Mesenchymal stem cell (in vitro differentiated cells and primary cell): ENCODE measurements around the gene TRIP11.

Experiments used
- DNase-seq: peaks from one replicate; pipeline ENCODE4 v3.0.0-alpha.2; 2013
- H2AFZ ChIP-seq: one replicate; pipeline ENCODE4 v1.6.1; 2013; ENCODE audit warnings: low read depth, mild to moderate bottlenecking, control low read depth, inconsistent platforms, low read length, moderate library complexity
- H2AK5ac ChIP-seq: 2 replicates; pipeline ENCODE4 v1.6.1; 2013; ENCODE audit warnings: low read length, moderate library complexity, mild to moderate bottlenecking, inconsistent platforms; ENCODE audit not compliant: severe bottlenecking
- H2BK120ac ChIP-seq: one replicate; pipeline ENCODE4 v1.6.1; 2013; ENCODE audit warnings: low read depth, mild to moderate bottlenecking, inconsistent platforms, low read length, moderate library complexity
- H2BK12ac ChIP-seq, 2 experiments: one replicate each; pipeline ENCODE4 v1.6.1; 2013; ENCODE audit warnings: inconsistent platforms in 2 of 2, low read length in 2 of 2, mild to moderate bottlenecking in 2 of 2, moderate library complexity in 2 of 2, control low read depth in 1 of 2
- H2BK15ac ChIP-seq: one replicate; pipeline ENCODE4 v1.6.1; 2013; ENCODE audit warnings: mild to moderate bottlenecking, low read depth, inconsistent platforms; ENCODE audit not compliant: poor library complexity, severe bottlenecking
- H2BK5ac ChIP-seq: 2 replicates; pipeline ENCODE4 v1.6.1; 2013; ENCODE audit warnings: low read depth, mild to moderate bottlenecking, low read length, control low read depth, inconsistent platforms; ENCODE audit not compliant: poor library complexity, severe bottlenecking
- H3K14ac ChIP-seq, 2 experiments: one replicate each; pipeline ENCODE4 v1.6.1; 2013; ENCODE audit warnings: inconsistent platforms in 2 of 2, low read length in 2 of 2, control low read depth in 1 of 2, mild to moderate bottlenecking in 1 of 2, moderate library complexity in 1 of 2
- H3K18ac ChIP-seq, 2 experiments: one replicate each; pipeline ENCODE4 v1.6.1; 2013; ENCODE audit warnings: inconsistent platforms in 2 of 2, low read length in 2 of 2, control low read depth in 1 of 2, low read depth in 1 of 2, mild to moderate bottlenecking in 1 of 2
- H3K23ac ChIP-seq, 2 experiments: one replicate each; pipeline ENCODE4 v1.6.1; 2013; ENCODE audit warnings: inconsistent platforms in 2 of 2, low read length in 2 of 2, mild to moderate bottlenecking in 2 of 2, moderate library complexity in 2 of 2, control low read depth in 1 of 2
- H3K27ac ChIP-seq: 2 replicates; pipeline ENCODE4 v1.5.1; 2013; ENCODE audit warnings: mild to moderate bottlenecking, moderate library complexity, low read length, control low read depth, inconsistent platforms; ENCODE audit not compliant: poor library complexity, severe bottlenecking
- H3K27me3 ChIP-seq, 2 experiments: 2 replicates each; pipeline versions ENCODE4 v1.6.1 to v1.7.0; 2013; ENCODE audit warnings: low read length in 2 of 2, mild to moderate bottlenecking in 2 of 2, moderate library complexity in 2 of 2, control low read depth in 1 of 2, inconsistent platforms in 1 of 2; ENCODE audit not compliant: control insufficient read depth in 1 of 2, insufficient read depth in 1 of 2
- H3K36me3 ChIP-seq, 2 experiments: 2 replicates each; pipeline versions ENCODE4 v1.6.1 to v1.7.0; 2013; ENCODE audit warnings: low read length in 2 of 2, control low read depth in 1 of 2, inconsistent platforms in 1 of 2, low read depth in 1 of 2, mild to moderate bottlenecking in 1 of 2; ENCODE audit not compliant: insufficient read depth in 2 of 2, control insufficient read depth in 1 of 2
- H3K4ac ChIP-seq, 2 experiments: one replicate each; pipeline ENCODE4 v1.6.1; 2013; ENCODE audit warnings: inconsistent platforms in 2 of 2, low read length in 2 of 2, mild to moderate bottlenecking in 2 of 2, moderate library complexity in 2 of 2, control low read depth in 1 of 2, low read depth in 1 of 2
- H3K4me1 ChIP-seq: 2 replicates; pipeline ENCODE4 v1.6.1; 2013; ENCODE audit warnings: low read depth, low read length, control low read depth; ENCODE audit not compliant: control insufficient read depth, insufficient read depth
- H3K4me2 ChIP-seq: 2 replicates; pipeline ENCODE4 v1.6.1; 2013; ENCODE audit warnings: low read length, mild to moderate bottlenecking, inconsistent platforms; ENCODE audit not compliant: poor library complexity, severe bottlenecking
- H3K4me3 ChIP-seq, 2 experiments: 2 replicates each; pipeline versions ENCODE4 v1.5.1 to v1.7.0; 2013; ENCODE audit warnings: low read length in 2 of 2, mild to moderate bottlenecking in 2 of 2, control low read depth in 1 of 2, low read depth in 1 of 2; ENCODE audit not compliant: insufficient read depth in 1 of 2
- H3K79me1 ChIP-seq: replicated peaks from 2 replicates; pipeline ENCODE4 v1.6.1; 2013; ENCODE audit warnings: mild to moderate bottlenecking, control low read depth, low read length, inconsistent platforms; ENCODE audit not compliant: poor library complexity, severe bottlenecking
- H3K9ac ChIP-seq: 2 replicates; pipeline ENCODE4 v1.7.0; 2013; ENCODE audit warnings: mild to moderate bottlenecking, low read length, moderate library complexity
- H3K9me3 ChIP-seq: 2 replicates; pipeline ENCODE4 v1.7.0; 2013; ENCODE audit warnings: mild to moderate bottlenecking, low read length; ENCODE audit not compliant: control insufficient read depth
- H4K8ac ChIP-seq: one replicate; pipeline ENCODE4 v1.6.1; 2013; ENCODE audit warnings: inconsistent platforms, mild to moderate bottlenecking, low read length, moderate library complexity
- H4K91ac ChIP-seq: one replicate; pipeline ENCODE4 v1.6.1; 2013; ENCODE audit warnings: mild to moderate bottlenecking, low read length, inconsistent platforms
- WGBS: methylation state at CpG from one replicate; pipeline ENCODE4 v1.1.7; 2013; ENCODE audit warnings: mixed read lengths; 5-methylcytosine and 5-hydroxymethylcytosine counted together

The TRIP11 gene

GRCh38 chr14:91957876-91958313, 82.0 kb downstream of the TRIP11 start:
- H4K91ac ChIP-seq = no peak overlapping the region
- no peak overlapping the region for H2BK12ac ChIP-seq
- H3K4me3 ChIP-seq = no peak overlapping the region
- no peak overlapping the region for H3K4me2 ChIP-seq
- no peak for DNase-seq
- no peak overlapping the region for H3K23ac ChIP-seq
- H3K14ac ChIP-seq = no peak overlapping the region
- H2BK15ac ChIP-seq = no peak overlapping the region
- no peak overlapping the region for H3K18ac ChIP-seq
- H3K79me1 ChIP-seq = no peaks in the 10 kb centered on the region
- no peak overlapping the region for H3K27ac ChIP-seq
- 87% methylated on average over 7 of the region's 9 CpGs for WGBS
- no peak overlapping the region for H2BK120ac ChIP-seq
- no peak overlapping the region for H2AK5ac ChIP-seq
- no peaks in the 10 kb centered on the region for H3K36me3 ChIP-seq
- no peak overlapping the region for H3K9ac ChIP-seq
- no peak overlapping the region for H2AFZ ChIP-seq
- no peak overlapping the region for H2BK5ac ChIP-seq
- no peaks in the 10 kb centered on the region for H3K9me3 ChIP-seq
- peaks cover 0 to 6% of the 10 kb centered on the region in 2 experiments for H3K27me3 ChIP-seq
- no peak overlapping the region for H3K4ac ChIP-seq
- H3K4me1 ChIP-seq = no peaks in the 10 kb centered on the region
- no peak overlapping the region for H4K8ac ChIP-seq

GRCh38 chr14:91956616-91957015, 83.2 kb downstream of the TRIP11 start:
- Histone ChIP-seq H3K4me2 (no peak overlapping the region), H2AFZ (no peak overlapping the region), H3K9ac (no peak overlapping the region), H3K79me1 (no peaks in the 10 kb centered on the region), H3K4me1 (no peaks in the 10 kb centered on the region), H3K18ac (no peak overlapping the region), H3K4me3 (no peak overlapping the region), H3K4ac (no peak overlapping the region), H2AK5ac (no peak overlapping the region), H3K9me3 (no peaks in the 10 kb centered on the region), H3K14ac (no peak overlapping the region), H4K91ac (no peak overlapping the region), H3K23ac (no peak overlapping the region), H2BK120ac (no peak overlapping the region), H2BK15ac (no peak overlapping the region), H2BK12ac (no peak overlapping the region), H3K27me3 (peaks cover 0 to 6% of the 10 kb centered on the region in 2 experiments), H3K27ac (no peak overlapping the region), H2BK5ac (no peak overlapping the region), H3K36me3 (no peaks in the 10 kb centered on the region), H4K8ac (no peak overlapping the region)
- 72% methylated on average over 5 of the region's 5 CpGs for WGBS
- no peak for DNase-seq

GRCh38 chr14:91955168-91955567, 84.7 kb downstream of the TRIP11 start:
- Histone ChIP-seq H3K4me3 (no peak overlapping the region), H4K8ac (no peak overlapping the region), H4K91ac (no peak overlapping the region), H2BK120ac (no peak overlapping the region), H2AK5ac (no peak overlapping the region), H2BK15ac (no peak overlapping the region), H3K9ac (no peak overlapping the region), H3K27me3 (peaks cover 0 to 8% of the 10 kb centered on the region in 2 experiments), H3K4me2 (no peak overlapping the region), H3K18ac (no peak overlapping the region), H2AFZ (no peak overlapping the region), H3K14ac (no peak overlapping the region), H3K4me1 (no peaks in the 10 kb centered on the region), H2BK5ac (no peak overlapping the region), H2BK12ac (no peak overlapping the region), H3K23ac (no peak overlapping the region), H3K9me3 (no peaks in the 10 kb centered on the region), H3K4ac (no peak overlapping the region), H3K36me3 (no peaks in the 10 kb centered on the region), H3K79me1 (no peaks in the 10 kb centered on the region), H3K27ac (no peak overlapping the region)
- 79% methylated on average over 1 of the region's 1 CpG for WGBS
- no peak for DNase-seq

- no peak for DNase-seq
Observed at GRCh38 chr14:91953170-91953985, 86.5 kb downstream of the TRIP11 start.

More at GRCh38 chr14:91953170-91953985, 86.5 kb downstream of the TRIP11 start:
- H3K4me2 ChIP-seq = no peak overlapping the region
- no peak overlapping the region for H3K4ac ChIP-seq
- H3K27ac ChIP-seq = no peak overlapping the region
- H2AK5ac ChIP-seq = no peak overlapping the region
- no peak overlapping the region for H2BK12ac ChIP-seq
- no peak overlapping the region for H2BK15ac ChIP-seq
- H2BK5ac ChIP-seq = no peak overlapping the region
- H3K18ac ChIP-seq = no peak overlapping the region
- no peak overlapping the region for H2BK120ac ChIP-seq
- H3K36me3 ChIP-seq = no peaks in the 10 kb centered on the region
- no peak overlapping the region for H3K4me3 ChIP-seq
- no peak overlapping the region for H3K14ac ChIP-seq
- H4K91ac ChIP-seq = no peak overlapping the region
- H4K8ac ChIP-seq = no peak overlapping the region
- H3K9me3 ChIP-seq = no peaks in the 10 kb centered on the region
- no peak overlapping the region for H2AFZ ChIP-seq
- H3K4me1 ChIP-seq = no peaks in the 10 kb centered on the region
- H3K9ac ChIP-seq = no peak overlapping the region
- no peaks in the 10 kb centered on the region for H3K79me1 ChIP-seq
- H3K23ac ChIP-seq = no peak overlapping the region
- WGBS = 87% methylated on average over 8 of the region's 8 CpGs
- H3K27me3 ChIP-seq = peaks cover 0 to 9% of the 10 kb centered on the region in 2 experiments
